Panc1 (cell line): Measurements from ENCODE around the gene MTHFD2. TPM values are rescaled to one million over a fixed set of nuclear protein-coding genes. Genes with fewer than 3 reads are reported as not detected.

Experiments
- ATAC-seq: fragments of 200-7000 bp; cut with Tn5 transposase; 2 replicates; pipeline ENCODE4 v1.9.1; 2020; ENCODE audit warnings: mild to moderate bottlenecking, moderate library complexity
- BruUV-seq: library from RNA; stranded (reverse); fragments of 400-500 nt; replicated peaks from 2 replicates; lab custom pipeline; 2021; lab: Mats Ljungman, UMichigan
- CTCF ChIA-PET: fragments of 300-600 bp; sonication (Branson Sonifier 250); formaldehyde crosslinking; loops from one replicate; lab custom pipeline; 2022; ENCODE audit warnings: antibody characterized with exemption; lab: Charles Lee
- POLR2A ChIA-PET: fragments of 300-600 bp; sonication (Branson Sonifier 250); formaldehyde crosslinking; loops from one replicate; lab custom pipeline; 2022; ENCODE audit warnings: antibody characterized with exemption; lab: Charles Lee
- DNase-seq: peaks from one replicate; pipeline ENCODE4 v3.0.0-alpha.2; 2010; ENCODE audit warnings: low read depth, low spot score
- H3K27ac ChIP-seq: 2 replicates; pipeline ENCODE4 v1.5.1; 2011; ENCODE audit warnings: mild to moderate bottlenecking, low read length, inconsistent platforms
- H3K27me3 ChIP-seq: fragments of 200-500 bp; sonication (Bioruptor generic); 2 replicates; pipeline ENCODE4 v1.6.0; 2014; ENCODE audit warnings: low read length, inconsistent platforms; ENCODE audit not compliant: control insufficient read depth, insufficient read depth
- H3K36me3 ChIP-seq: fragments of 200-500 bp; sonication (Bioruptor generic); 2 replicates; pipeline ENCODE4 v1.5.1; 2014; ENCODE audit warnings: inconsistent platforms, mild to moderate bottlenecking, low read length, moderate library complexity; ENCODE audit not compliant: control insufficient read depth, insufficient read depth
- H3K4me1 ChIP-seq: 2 replicates; pipeline ENCODE4 v1.5.1; 2011; ENCODE audit warnings: inconsistent platforms, mild to moderate bottlenecking, low read length, moderate library complexity; ENCODE audit not compliant: control insufficient read depth, insufficient read depth
- H3K4me3 ChIP-seq, 2 experiments: 2 replicates each; pipeline ENCODE4 v1.5.1; 2011 to 2012; ENCODE audit warnings: low read depth in 2 of 2, low read length in 2 of 2, mild to moderate bottlenecking in 2 of 2, inconsistent platforms in 1 of 2, moderate library complexity in 1 of 2
- H3K9me3 ChIP-seq: fragments of 200-500 bp; sonication (Bioruptor generic); 2 replicates; pipeline ENCODE4 v1.5.1; 2014; ENCODE audit warnings: low read depth, mild to moderate bottlenecking, inconsistent platforms, low read length, moderate library complexity; ENCODE audit not compliant: control insufficient read depth, insufficient read depth
- CTCF ChIP-seq: fragments of 450-650 bp; IDR thresholded peaks from 2 replicates; pipeline ENCODE4 v1.5.1; 2017; ENCODE audit warnings: mild to moderate bottlenecking
- POLR2AphosphoS5 ChIP-seq: IDR thresholded peaks from 2 replicates; pipeline ENCODE4 v1.6.1; 2012; ENCODE audit warnings: mild to moderate bottlenecking, low read depth, low read length, moderate library complexity
- REST ChIP-seq, 2 experiments: IDR thresholded peaks; 2 replicates each; pipeline ENCODE4 v1.6.1; 2011 to 2012; ENCODE audit warnings: low read depth in 2 of 2, control low read depth in 1 of 2, low read length in 1 of 2, mild to moderate bottlenecking in 1 of 2, moderate library complexity in 1 of 2; ENCODE audit not compliant: insufficient read depth in 1 of 2
- SIN3A ChIP-seq: IDR thresholded peaks from 2 replicates; pipeline ENCODE4 v1.6.1; 2012; ENCODE audit warnings: low read depth, mild to moderate bottlenecking, low read length, moderate library complexity, borderline replicate concordance; ENCODE audit not compliant: insufficient read depth
- TCF7L2 ChIP-seq: IDR thresholded peaks from 2 replicates; pipeline ENCODE4 v1.6.1; 2011; ENCODE audit warnings: mild to moderate bottlenecking, low read depth, low read length, inconsistent platforms
- in situ Hi-C: cut with HindIII; loops from 2 replicates; pipeline ENCODE4 v1.10.0; 2016; ENCODE audit warnings: low sequenced_read_pairs, low pct_unique_long_range_greater_than_20kb
- intact Hi-C: fragments of 100-400 bp; cut with micrococcal nuclease; formaldehyde crosslinking; loops from one replicate; pipeline ENCODE4 v1.10.0; 2022; ENCODE audit not compliant: unreplicated experiment
- total RNA-seq: library from RNA; stranded (reverse); gene quantifications from one replicate; pipeline ENCODE4 v1.2.1, GENCODE V29; 2021; ENCODE audit not compliant: unreplicated experiment

MTHFD2 gene
- total RNA-seq, 1 experiment from 2014 or later, result 215 TPM

- Histone ChIP-seq H3K4me1 (peaks cover 30% of the 10 kb centered on the region), H3K9me3 (no peaks in the 10 kb centered on the region), H3K36me3 (peaks cover 3% of the 10 kb centered on the region), H3K27me3 (no peaks in the 10 kb centered on the region), H3K4me3 (peak overlapping the region; percentile 63 to 99), H3K27ac (peak overlapping the region; percentile 88)
- in situ Hi-C loops, result no loop called here
- ATAC-seq (peak; percentile 4), DNase-seq (peak; percentile 90)
- ChIA-PET POLR2A (interaction anchor here (0.6 to 1.5 kb wide), 4 partner anchors 13 to 35 kb away, joined by 3 to 4 read pairs (median 4); partner anchors contain the start of gene MOB1A), CTCF (no interaction called here)
- intact Hi-C loops, result no loop called here
- TSS peak; percentile 71 for BruUV-seq
- TF ChIP-seq TCF7L2 (no peak), REST (IDR thresholded peaks at IDR 0.05; ENCODE audit: insufficient read depth in 1 of 2, low read depth in 2 of 2, low read length in 1 of 2) (no peak), POLR2AphosphoS5 (no peak), CTCF (no peak), SIN3A (no peak)
Observed at GRCh38 chr2:74198023-74198460, 373 bp upstream of the MTHFD2 start.

GRCh38 chr2:74199275-74199701 lies 873 bp downstream of the MTHFD2 start:
- CTCF ChIA-PET, result interaction anchor here (1.1 kb wide), 1 partner anchor 21 kb away, joined by 3 read pairs; the partner anchor contains the start of gene MOB1A
- no TSS peak for BruUV-seq
- DNase-seq, result no peak
- H3K36me3 ChIP-seq, result peaks cover 3% of the 10 kb centered on the region
- no peaks in the 10 kb centered on the region for H3K9me3 ChIP-seq
- in situ Hi-C loops, result no loop called here
- intact Hi-C loops, result no loop called here
- POLR2A ChIA-PET, result interaction anchor here (0.7 to 1.1 kb wide), 3 partner anchors 11 to 423 kb away, joined by 3 to 12 read pairs (median 4); partner anchors contain the start of gene MOB1A
- peak overlapping the region; percentile 60 for H3K27ac ChIP-seq
- ATAC-seq, result no peak
- peak overlapping the region; percentile 63 to 99 for H3K4me3 ChIP-seq
- no peaks in the 10 kb centered on the region for H3K27me3 ChIP-seq
- peaks cover 32% of the 10 kb centered on the region for H3K4me1 ChIP-seq
- TF ChIP-seq POLR2AphosphoS5, result no peak
- TF ChIP-seq CTCF, result no peak
- TF ChIP-seq TCF7L2, result no peak
- no peak for TF ChIP-seq REST (IDR thresholded peaks at IDR 0.05; ENCODE audit: insufficient read depth in 1 of 2, low read depth in 2 of 2, low read length in 1 of 2)
- TF ChIP-seq SIN3A, result no peak
